ENCODE results near the gene CSNK1E. TPM values are rescaled to one million over a fixed set of nuclear protein-coding genes. Genes with fewer than 3 reads are reported as not detected.

CSNK1E gene
- total RNA-seq, 1 experiment from 2014 or later = 120 TPM

GRCh38 chr22:38295339-38295738 is 21.9 kb downstream of the CSNK1E start:
- in situ Hi-C loops (cut with HindIII; ENCODE audit: low pct_unique_long_range_greater_than_20kb, low sequenced_read_pairs) = no loop called here
- DNase-seq (ENCODE audit: low read depth, low spot score) = no peak

GRCh38 chr22:38294193-38294592 is 23.0 kb downstream of the CSNK1E start:
- DNase-seq (ENCODE audit: low read depth, low spot score) = no peak
- in situ Hi-C loops (cut with HindIII; ENCODE audit: low pct_unique_long_range_greater_than_20kb, low sequenced_read_pairs) = no loop called here

GRCh38 chr22:38292694-38293093 is 24.5 kb downstream of the CSNK1E start:
- DNase-seq (ENCODE audit: low read depth, low spot score) = no peak
- in situ Hi-C loops (cut with HindIII; ENCODE audit: low pct_unique_long_range_greater_than_20kb, low sequenced_read_pairs) = no loop called here

- DNase-seq (ENCODE audit: low read depth, low spot score) = no peak
- in situ Hi-C loops (cut with HindIII; ENCODE audit: low pct_unique_long_range_greater_than_20kb, low sequenced_read_pairs) = no loop called here
Observed at GRCh38 chr22:38291201-38291777, 25.9 kb downstream of the CSNK1E start.

- no peak for DNase-seq (ENCODE audit: low read depth, low spot score)
- in situ Hi-C loops (cut with HindIII; ENCODE audit: low pct_unique_long_range_greater_than_20kb, low sequenced_read_pairs) = no loop called here
Observed at GRCh38 chr22:38290347-38290746, 26.9 kb downstream of the CSNK1E start.

- DNase-seq (ENCODE audit: low read depth, low spot score) = no peak
- in situ Hi-C loops (cut with HindIII; ENCODE audit: low pct_unique_long_range_greater_than_20kb, low sequenced_read_pairs) = no loop called here
Observed at GRCh38 chr22:38289583-38290082, 27.6 kb downstream of the CSNK1E start.

- in situ Hi-C loops (cut with HindIII; ENCODE audit: low pct_unique_long_range_greater_than_20kb, low sequenced_read_pairs) = no loop called here
- no peak for DNase-seq (ENCODE audit: low read depth, low spot score)
Observed at GRCh38 chr22:38286915-38287669, 30.1 kb downstream of the CSNK1E start.

GRCh38 chr22:38285018-38285417 is 32.2 kb downstream of the CSNK1E start:
- no peak for DNase-seq (ENCODE audit: low read depth, low spot score)
- in situ Hi-C loops (cut with HindIII; ENCODE audit: low pct_unique_long_range_greater_than_20kb, low sequenced_read_pairs) = no loop called here

GRCh38 chr22:38284042-38284402 is 33.2 kb downstream of the CSNK1E start:
- in situ Hi-C loops (cut with HindIII; ENCODE audit: low pct_unique_long_range_greater_than_20kb, low sequenced_read_pairs) = no loop called here
- DNase-seq (ENCODE audit: low read depth, low spot score) = no peak

- in situ Hi-C loops (cut with HindIII; ENCODE audit: low pct_unique_long_range_greater_than_20kb, low sequenced_read_pairs) = no loop called here
- no peak for DNase-seq (ENCODE audit: low read depth, low spot score)
Observed at GRCh38 chr22:38282397-38282796, 34.8 kb downstream of the CSNK1E start.

GRCh38 chr22:38276166-38276565 is 41.1 kb downstream of the CSNK1E start:
- in situ Hi-C loops (cut with HindIII; ENCODE audit: low pct_unique_long_range_greater_than_20kb, low sequenced_read_pairs) = no loop called here
- no peak for DNase-seq (ENCODE audit: low read depth, low spot score)

GRCh38 chr22:38273135-38273826 is 44.0 kb downstream of the CSNK1E start:
- in situ Hi-C loops (cut with HindIII; ENCODE audit: low pct_unique_long_range_greater_than_20kb, low sequenced_read_pairs) = no loop called here
- DNase-seq (ENCODE audit: low read depth, low spot score) = peak; percentile 56

GRCh38 chr22:38272373-38273134 is 44.7 kb downstream of the CSNK1E start, which contains the start of gene TMEM184B:
TSS of gene TMEM184B (minus strand) at chr22:38273010. CDS start at chr22:38247961, 25,049 bp downstream.
- in situ Hi-C loops (cut with HindIII; ENCODE audit: low pct_unique_long_range_greater_than_20kb, low sequenced_read_pairs) = no loop called here
- DNase-seq (ENCODE audit: low read depth, low spot score) = peak; percentile 74

- no peak for DNase-seq (ENCODE audit: low read depth, low spot score)
- in situ Hi-C loops (cut with HindIII; ENCODE audit: low pct_unique_long_range_greater_than_20kb, low sequenced_read_pairs) = no loop called here
Observed at GRCh38 chr22:38271927-38272372, 45.3 kb downstream of the CSNK1E start.

- in situ Hi-C loops (cut with HindIII; ENCODE audit: low pct_unique_long_range_greater_than_20kb, low sequenced_read_pairs) = no loop called here
- DNase-seq (ENCODE audit: low read depth, low spot score) = no peak
Observed at GRCh38 chr22:38271101-38271500, 46.1 kb downstream of the CSNK1E start.

- no peak for DNase-seq (ENCODE audit: low read depth, low spot score)
- in situ Hi-C loops (cut with HindIII; ENCODE audit: low pct_unique_long_range_greater_than_20kb, low sequenced_read_pairs) = no loop called here
Observed at GRCh38 chr22:38270091-38270992, 46.9 kb downstream of the CSNK1E start.

GRCh38 chr22:38269466-38269865 is 47.8 kb downstream of the CSNK1E start:
- in situ Hi-C loops (cut with HindIII; ENCODE audit: low pct_unique_long_range_greater_than_20kb, low sequenced_read_pairs) = no loop called here

More at GRCh38 chr22:38269466-38269865, 47.8 kb downstream of the CSNK1E start:
- no peak for DNase-seq (ENCODE audit: low read depth, low spot score)

All from SK-MEL-5 (cell line).